Astrocyte of the spinal cord (primary cell): Measurements from ENCODE around the gene AAMP.

Experiments used
- DNase-seq: peaks from one replicate; pipeline ENCODE4 v3.0.0; 2011; ENCODE audit warnings: low read depth, low spot score
- H3K4me3 ChIP-seq: 2 replicates; pipeline ENCODE4 v1.5.1; 2011; ENCODE audit warnings: low read depth, mild to moderate bottlenecking, low read length, moderate library complexity
- CTCF ChIP-seq: IDR thresholded peaks from 2 replicates; pipeline ENCODE4 v1.5.1; 2012; ENCODE audit warnings: low read depth, mild to moderate bottlenecking, low read length, inconsistent platforms
- in situ Hi-C: cut with HindIII; loops from 2 replicates; pipeline ENCODE4 v1.10.0; 2017; ENCODE audit warnings: low sequenced_read_pairs

The AAMP gene

DNA sequence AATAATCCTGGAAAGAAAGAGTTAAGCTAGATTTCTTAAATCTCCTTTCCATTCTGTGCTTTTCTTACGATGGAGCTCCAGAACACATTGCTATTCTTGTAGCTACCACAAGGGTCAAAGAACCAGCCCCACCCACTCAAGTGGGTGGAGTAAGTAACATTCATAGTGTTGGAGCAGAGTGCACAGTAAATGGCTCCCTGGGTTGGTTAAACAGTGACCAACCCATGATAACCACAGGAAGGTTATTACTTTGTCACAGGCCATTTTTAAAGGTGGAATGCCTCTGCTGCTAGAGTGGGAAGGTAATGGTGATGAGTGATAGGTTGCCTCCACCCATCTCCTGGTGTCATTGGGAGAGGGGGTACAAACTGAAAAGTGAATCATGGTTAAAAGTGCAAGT is 39.1 kb downstream of the AAMP start:
- TF ChIP-seq CTCF, result peak; percentile 28
- in situ Hi-C loops, result no loop called here
- H3K4me3 ChIP-seq, result no peak overlapping the region
- DNase-seq, result peak; percentile 62

DNA sequence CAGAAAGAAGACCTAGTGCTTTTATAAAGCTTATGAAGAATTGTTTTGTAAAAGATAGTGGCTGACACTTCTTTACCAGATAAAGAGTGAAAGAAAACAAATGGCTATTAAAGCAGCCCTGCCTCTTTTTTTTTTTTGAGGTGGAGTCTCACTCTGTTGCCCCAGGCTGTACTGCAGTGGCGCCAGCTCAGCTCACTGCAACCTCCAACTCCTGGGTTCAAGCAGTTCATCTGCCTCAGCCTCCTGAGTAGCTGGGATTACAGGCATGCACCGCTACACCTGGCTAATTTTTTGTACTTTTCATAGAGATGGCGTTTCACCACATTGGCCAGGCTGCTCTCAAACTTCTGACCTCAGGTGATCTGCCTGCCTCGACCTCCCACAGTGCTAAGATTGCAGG is 40.1 kb downstream of the AAMP start:
- no peak for TF ChIP-seq CTCF
- no peak overlapping the region for H3K4me3 ChIP-seq
- in situ Hi-C loops, result no loop called here
- peak; percentile 45 for DNase-seq

DNA sequence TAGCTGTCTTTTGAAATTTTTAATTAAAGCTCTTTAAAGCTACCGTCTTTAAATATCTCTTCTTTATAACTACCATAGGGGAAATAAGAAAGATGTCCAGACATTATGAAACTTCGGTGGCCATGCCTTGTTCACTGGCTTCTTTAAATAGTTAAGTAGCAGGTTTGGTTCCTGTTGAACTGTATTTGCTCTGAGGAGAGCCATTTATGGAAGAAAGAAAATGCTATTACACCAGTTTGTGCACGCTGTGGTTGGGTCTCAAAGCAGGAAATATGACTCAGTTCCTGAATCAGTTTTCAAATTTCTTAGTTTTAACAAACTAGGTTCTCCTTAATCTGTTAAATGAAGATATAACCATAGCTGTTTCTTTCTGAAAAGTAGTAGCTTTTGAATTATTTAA is 40.7 kb downstream of the AAMP start:
- no peak overlapping the region for H3K4me3 ChIP-seq
- peak; percentile 89 for DNase-seq
- in situ Hi-C loops, result no loop called here
- no peak for TF ChIP-seq CTCF

- in situ Hi-C loops, result no loop called here
- no peak overlapping the region for H3K4me3 ChIP-seq
- no peak for TF ChIP-seq CTCF
- no peak for DNase-seq
Measured at GRCh38 chr2:218228366-218229090, 41.4 kb downstream of the AAMP start.

GRCh38 chr2:218226903-218227302 is 43.0 kb downstream of the AAMP start:
- no peak overlapping the region for H3K4me3 ChIP-seq
- no peak for TF ChIP-seq CTCF
- in situ Hi-C loops, result no loop called here
- no peak for DNase-seq

DNA sequence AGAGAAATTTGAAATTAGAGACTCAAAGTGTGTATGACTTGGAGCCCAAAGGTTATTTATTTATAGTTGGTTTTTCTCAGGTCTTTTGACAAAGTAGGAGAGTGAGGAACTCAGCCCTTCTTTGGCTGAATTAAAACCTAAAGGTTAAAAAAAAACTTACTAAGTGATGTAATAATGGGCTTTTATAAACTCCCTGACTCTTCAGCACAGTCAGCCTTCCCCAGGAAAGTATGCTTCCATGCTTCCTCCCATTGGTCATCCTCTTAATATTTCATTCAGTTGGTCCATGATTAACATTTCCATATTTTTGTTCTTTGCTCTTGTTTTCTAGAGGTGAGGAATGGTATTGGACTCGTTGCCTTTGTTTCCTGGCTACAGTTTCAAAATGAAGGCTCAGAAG is 45.8 kb downstream of the AAMP start:
- DNase-seq, result no peak
- H3K4me3 ChIP-seq, result no peak overlapping the region
- in situ Hi-C loops, result no loop called here
- TF ChIP-seq CTCF, result no peak
